DMS53 (cell line): ENCODE measurements around the gene THEMIS2.
A peak's percentile ranks its signal among the peaks of the same experiment; 100 is the strongest.
"Not testable (repeated sequence)": the region's sequence is repeated elsewhere in the genome, so short reads cannot be mapped to it uniquely, and the experiment has no call there.

Experiments
- DNase-seq: peaks from one replicate; lab custom pipeline; 2025; lab: John Stamatoyannopoulos, UW

THEMIS2 gene

GRCh38 chr1:27872059-27872801 is at the start of gene THEMIS2:
Gene THEMIS2, plus strand, starts transcription at chr1:27872544. Its CDS starts 28 bp downstream, at chr1:27872572.
- DNase-seq = peak; percentile 81

DNA sequence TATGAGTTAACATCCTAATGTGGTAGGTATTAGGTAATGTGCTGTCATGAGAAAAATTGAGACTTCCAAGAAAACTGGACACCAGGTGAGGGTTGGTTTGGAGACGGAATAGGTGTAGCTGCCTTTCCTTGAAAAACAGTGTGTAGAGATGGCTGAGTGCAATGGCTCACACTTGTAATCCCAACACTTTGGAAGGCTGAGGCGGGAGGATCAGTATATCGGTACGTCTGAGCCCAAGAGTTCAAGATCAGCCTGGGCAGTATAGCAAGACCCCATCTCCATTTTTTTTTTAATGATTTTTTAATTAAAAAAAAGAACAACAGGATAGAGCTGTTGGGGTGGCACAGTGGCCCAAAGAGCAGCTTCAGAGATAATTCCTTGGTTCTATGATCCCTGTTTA is 48.6 kb upstream of the THEMIS2 start:
- no peak for DNase-seq

DNA sequence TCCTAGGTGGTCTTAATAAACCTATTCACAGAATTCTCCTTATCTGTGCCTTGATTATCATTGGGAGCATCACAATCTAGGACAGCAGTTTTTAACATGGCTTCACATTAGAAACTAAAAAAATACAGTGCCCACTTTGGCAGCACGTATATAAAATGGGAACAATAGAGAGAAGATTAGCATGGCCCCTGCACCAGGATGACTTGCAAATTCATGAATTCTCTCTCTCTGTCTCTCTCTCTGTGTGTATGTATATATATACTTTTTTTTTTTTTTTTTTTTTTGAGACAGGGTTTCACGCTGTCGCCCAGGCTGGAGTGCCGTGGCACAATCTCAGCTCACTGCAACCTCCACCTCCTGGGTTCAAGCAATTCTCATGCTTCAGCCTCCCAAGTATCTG is 47.9 kb upstream of the THEMIS2 start:
- no peak for DNase-seq

- not testable (repeated sequence) for DNase-seq
Measured at GRCh38 chr1:27829339-27829960, 42.9 kb upstream of the THEMIS2 start.

- DNase-seq = peak; percentile 99
Measured at GRCh38 chr1:27830621-27831440, 41.5 kb upstream of the THEMIS2 start, which contains the start of gene PPP1R8. Gene PPP1R8, plus strand, starts transcription at chr1:27830782. Its CDS starts 54 bp downstream, at chr1:27830836.

DNA sequence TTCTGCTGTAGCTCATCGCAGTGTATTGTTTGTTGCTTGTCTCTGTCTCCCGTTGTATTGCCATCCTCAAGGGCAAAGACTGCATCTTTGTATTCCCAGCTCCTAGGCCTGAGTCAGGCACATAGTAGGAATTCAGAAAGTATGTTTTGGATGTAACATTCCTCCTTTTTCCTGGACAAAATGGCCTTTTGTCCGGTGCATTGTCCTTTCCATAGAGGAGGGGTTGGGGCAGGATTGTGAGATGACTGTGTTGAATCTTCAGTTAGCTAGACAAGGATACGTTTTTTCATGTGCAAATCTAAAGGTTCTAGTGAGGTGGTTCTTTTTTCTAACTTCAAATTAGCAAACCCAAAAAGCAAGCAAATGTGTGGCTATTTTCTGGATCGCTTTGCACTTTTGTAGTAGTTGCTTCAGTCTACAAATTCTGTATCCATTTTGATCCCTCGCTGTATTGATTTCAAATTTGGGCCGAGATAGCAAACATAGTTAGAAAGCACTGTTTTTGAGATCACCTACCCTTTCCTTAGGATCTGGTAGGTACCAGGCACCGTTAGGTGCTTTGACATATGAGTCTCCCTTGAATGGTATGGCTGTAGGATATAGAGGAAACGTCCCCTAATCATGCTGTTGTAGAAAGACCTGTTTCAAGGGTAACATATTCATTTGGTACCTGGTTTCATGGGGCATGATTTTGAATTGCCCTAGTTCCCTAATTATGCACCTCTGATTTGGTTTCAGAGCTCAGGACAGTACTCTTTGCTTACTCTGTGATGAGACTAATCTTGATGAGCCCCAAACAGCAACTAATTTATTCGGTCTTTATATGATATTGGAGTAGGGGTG is 40.6 kb upstream of the THEMIS2 start:
- DNase-seq = no peak

DNA sequence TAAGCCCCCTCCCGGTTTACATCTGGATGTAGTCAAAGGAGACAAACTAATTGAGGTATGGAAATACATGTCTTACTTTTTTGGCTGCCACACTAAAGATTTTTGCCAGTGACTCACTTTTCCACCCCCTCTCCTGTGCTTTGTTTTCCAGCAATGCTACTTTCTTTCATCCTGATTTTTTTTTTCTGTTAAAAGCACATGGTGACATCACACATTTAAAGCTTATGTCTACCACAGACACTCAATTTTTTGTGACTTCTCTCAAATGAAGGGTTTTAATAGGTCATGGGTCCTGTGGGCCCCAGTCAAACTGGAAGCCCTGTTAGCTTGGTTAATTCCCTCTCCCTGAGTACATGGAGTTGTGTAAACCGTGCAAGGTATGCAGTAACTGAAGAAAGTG is 39.6 kb upstream of the THEMIS2 start:
- no peak for DNase-seq

GRCh38 chr1:27833470-27833869 is 38.9 kb upstream of the THEMIS2 start:
- no peak for DNase-seq

DNA sequence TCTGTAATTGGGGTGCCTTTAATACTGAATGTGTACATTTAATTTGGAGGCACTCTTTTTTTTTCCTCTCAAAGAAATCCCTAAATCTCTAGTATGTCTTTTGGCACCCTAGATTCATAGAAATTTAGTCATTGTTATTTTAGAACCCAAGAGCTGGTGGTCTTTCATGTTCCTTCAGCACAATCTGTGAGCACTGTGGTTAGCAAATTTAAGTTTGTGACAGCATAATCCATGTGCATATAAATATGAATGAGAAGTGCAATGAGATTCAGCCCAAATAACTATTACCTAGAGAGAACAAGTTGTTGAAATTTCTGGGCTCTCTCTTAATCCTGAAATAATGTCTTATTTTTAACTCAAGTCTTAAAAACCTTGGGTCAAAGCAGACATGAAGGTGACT is 37.3 kb upstream of the THEMIS2 start:
- no peak for DNase-seq

DNA sequence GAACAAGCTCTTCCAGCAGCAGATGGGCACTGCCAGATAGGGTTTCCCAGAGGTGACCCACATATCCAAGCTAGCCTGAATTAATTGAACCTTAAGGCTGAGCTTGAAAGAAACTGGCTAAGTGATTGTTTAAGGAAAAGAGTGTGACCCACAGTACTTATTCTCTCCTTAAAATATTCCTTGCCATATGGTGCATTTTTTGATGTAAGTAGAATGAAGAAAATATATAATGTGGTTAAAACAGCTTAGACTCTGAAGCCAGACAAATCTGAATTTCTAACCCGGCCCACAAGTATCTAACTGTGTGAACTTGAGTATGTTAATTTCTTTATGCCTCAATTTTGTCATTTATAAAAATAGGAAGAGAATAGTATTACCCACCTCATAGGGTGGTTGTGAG is 36.8 kb upstream of the THEMIS2 start:
- DNase-seq = no peak

DNA sequence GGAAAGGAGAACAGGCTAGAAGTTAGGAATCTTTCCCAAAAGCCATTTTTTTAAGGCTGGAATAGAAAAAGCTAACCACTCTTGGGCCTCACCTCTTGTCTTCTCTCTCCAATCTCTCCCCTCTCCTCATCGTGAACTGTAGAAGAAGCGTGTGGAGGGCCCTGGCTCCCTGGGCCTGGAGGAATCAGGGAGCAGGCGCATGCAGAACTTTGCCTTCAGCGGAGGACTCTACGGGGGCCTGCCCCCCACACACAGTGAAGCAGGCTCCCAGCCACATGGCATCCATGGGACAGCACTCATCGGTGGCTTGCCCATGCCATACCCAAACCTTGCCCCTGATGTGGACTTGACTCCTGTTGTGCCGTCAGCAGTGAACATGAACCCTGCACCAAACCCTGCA is 22.4 kb upstream of the THEMIS2 start:
- no peak for DNase-seq

DNA sequence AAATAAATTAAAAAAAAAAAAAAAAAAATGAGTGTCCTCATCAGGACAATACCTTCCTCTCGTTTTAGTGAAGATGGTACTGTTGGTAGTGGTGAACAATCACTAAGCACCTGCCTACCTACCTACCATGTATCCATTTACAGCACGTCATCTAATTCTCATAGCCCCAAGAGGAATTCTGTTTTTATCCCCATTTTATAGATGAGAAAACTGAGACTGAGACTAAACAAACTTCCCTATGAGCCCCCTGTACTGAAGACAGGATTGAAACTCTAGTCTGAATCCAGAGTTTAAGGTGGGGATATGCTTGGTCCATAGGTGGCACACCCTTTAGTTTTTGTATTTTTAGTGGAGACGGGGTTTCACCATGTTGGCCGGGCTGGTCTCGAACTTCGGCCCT is 17.3 kb upstream of the THEMIS2 start:
- no peak for DNase-seq

- DNase-seq = no peak
Measured at GRCh38 chr1:27856561-27857343, 15.6 kb upstream of the THEMIS2 start.

- not testable (repeated sequence) for DNase-seq
Measured at GRCh38 chr1:27857552-27857951, 14.8 kb upstream of the THEMIS2 start.

DNA sequence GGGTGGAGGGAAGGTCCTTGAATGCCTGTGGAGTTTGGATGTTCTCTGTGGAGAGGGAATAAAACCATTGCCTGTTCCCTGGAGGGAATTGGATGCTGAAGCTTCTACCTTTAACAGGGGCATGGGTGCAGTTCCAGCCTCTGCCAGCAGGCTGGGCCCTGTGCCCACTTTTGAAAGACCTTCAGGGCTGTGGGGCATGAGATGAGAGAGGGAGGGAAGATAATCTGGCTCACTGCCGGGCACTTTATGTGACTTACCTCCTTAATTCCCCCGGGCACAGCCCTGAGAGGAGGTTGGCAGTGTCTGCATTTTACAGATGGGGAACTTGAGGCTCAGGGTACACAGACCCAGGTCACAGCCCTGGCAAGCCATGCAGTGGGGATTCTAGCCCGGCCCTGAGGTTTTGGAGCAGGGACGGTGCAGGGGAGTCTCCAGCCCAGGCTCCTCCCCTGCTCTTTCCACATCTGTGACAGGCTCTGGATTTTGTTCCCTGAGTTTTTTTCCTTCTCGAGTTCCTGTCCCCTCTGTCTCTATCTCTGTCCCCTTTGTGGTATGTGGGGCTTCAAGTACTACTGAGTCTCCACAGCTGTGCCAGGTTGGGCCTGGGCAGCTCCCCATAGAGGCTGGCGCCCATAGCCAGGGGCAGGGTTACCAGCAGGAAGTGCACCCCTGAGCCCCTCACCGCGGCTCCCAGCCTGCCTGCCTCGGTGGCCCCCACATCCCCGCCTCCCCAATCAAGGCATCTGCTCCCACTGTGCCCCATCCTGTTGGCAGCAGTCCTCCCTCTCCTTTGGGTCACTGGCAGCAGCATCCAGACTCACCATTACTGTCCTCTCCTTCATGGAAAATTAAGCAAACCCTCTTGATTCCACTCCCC is 14.0 kb upstream of the THEMIS2 start:
- peak; percentile 90 for DNase-seq

DNA sequence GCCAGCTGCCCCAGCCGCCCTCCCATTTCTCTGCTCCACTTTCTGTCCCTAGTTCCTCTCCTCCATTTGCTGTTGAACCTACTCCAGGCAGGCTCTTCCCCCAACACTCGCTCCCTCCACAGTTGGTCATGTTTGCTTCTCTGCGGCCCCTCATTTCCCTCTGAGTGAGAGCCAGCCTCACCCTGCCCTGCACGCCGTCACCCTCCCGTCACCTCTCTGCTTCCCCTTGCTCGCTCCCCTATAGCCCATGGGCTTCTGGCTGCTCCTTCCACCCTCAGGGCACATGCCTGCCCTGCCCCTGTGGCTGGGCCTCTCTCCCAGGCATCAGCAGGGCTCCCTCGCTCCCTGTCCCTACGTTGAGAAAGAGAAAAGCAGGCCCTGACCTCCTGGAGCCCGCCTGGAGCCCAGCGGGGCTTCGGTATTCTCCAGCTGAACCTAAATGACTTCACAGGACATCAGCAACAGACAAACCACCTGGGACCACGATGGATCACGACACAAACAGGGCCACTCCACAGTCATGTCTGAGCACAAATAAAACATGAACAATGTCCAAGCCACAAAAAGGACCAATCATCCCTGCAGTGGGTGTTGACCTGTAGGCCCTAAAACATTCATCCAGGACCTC is 13.3 kb upstream of the THEMIS2 start:
- no peak for DNase-seq

DNA sequence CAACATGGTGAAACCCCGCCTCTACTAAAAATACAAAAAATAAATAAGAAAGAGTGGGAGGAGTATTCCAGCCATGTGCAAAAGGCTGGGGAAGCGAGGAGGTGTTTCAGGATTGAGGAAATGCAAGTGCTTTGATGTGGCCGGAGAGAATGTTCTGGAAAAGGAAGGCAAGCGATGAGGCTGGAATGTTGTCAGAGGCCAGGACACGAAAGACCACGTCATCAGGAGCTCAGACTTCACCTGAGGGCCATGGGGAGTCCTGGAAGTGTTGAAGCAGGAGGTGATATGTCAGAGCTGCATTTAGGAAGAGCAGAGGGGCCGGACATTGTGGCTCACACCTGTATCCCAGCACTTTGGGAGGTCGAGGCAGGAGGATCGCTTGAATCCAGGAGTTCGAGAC is 10.9 kb upstream of the THEMIS2 start:
- DNase-seq = no peak

- no peak for DNase-seq
Measured at GRCh38 chr1:27862004-27862403, 10.3 kb upstream of the THEMIS2 start.
